HL-60 (cell line): ENCODE data around the gene SUN5.

Experiments used
- CTCF ChIP-seq: IDR thresholded peaks from one replicate; pipeline ENCODE4 v1.5.1; 2011; ENCODE audit warnings: low read length, control low read depth, inconsistent platforms; ENCODE audit not compliant: insufficient read depth
- GABPA ChIP-seq: IDR thresholded peaks from 2 replicates; pipeline ENCODE4 v1.6.1; 2012; ENCODE audit warnings: low read depth
- POLR2AphosphoS5 ChIP-seq: IDR thresholded peaks from 2 replicates; pipeline ENCODE4 v1.6.1; 2012; ENCODE audit warnings: low read depth
- SPI1 ChIP-seq: IDR thresholded peaks from 2 replicates; pipeline ENCODE4 v1.6.1; 2012; ENCODE audit warnings: low read depth, mild to moderate bottlenecking, borderline replicate concordance

DNA sequence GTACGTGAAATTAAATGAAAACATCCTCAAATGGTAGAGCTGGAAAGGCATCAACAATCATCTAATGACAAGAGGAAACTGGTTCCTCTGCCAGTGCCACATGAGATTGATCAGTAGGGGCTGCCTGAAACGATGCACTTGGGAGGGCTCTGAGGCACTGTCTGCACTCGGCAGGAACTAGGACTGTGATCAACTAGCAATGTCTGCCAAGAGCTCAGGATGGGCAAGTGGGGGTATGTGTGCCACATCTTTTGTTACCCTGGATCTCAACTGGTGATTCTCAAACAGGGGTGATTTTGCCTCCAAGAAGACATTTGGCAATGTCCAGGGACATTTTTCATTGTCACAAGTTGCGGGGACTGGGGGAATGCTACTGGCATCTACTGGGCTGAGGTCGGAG, 29.1 kb upstream of the SUN5 start:
- no peak for TF ChIP-seq CTCF
- no peak for TF ChIP-seq GABPA
- no peak for TF ChIP-seq POLR2AphosphoS5
- no peak for TF ChIP-seq SPI1
